ENCODE data around the gene CEP63.
"Not testable (repeated sequence)": the region's sequence is repeated elsewhere in the genome, so short reads cannot be mapped to it uniquely, and the experiment has no call there.

CEP63 gene

GRCh38 chr3:134590766-134591165 lies 104.9 kb downstream of the CEP63 start:
- DNase-seq, result no peak

- DNase-seq, result no peak
Measured at GRCh38 chr3:134592806-134593205, 106.9 kb downstream of the CEP63 start.

- no peak for DNase-seq
Measured at GRCh38 chr3:134594331-134594741, 108.5 kb downstream of the CEP63 start.

GRCh38 chr3:134594986-134595385 lies 109.1 kb downstream of the CEP63 start:
- DNase-seq, result not testable (repeated sequence)

- DNase-seq, result no peak
Measured at GRCh38 chr3:134597390-134597970, 111.6 kb downstream of the CEP63 start.

- no peak for DNase-seq
Measured at GRCh38 chr3:134598763-134599545, 113.1 kb downstream of the CEP63 start.

GRCh38 chr3:134600206-134600605 lies 114.3 kb downstream of the CEP63 start:
- no peak for DNase-seq

- peak; percentile 62 to 79 for DNase-seq
Measured at GRCh38 chr3:134600685-134601463, 115.0 kb downstream of the CEP63 start.

GRCh38 chr3:134601539-134602439 lies 115.9 kb downstream of the CEP63 start:
- DNase-seq, result peak; percentile 32 to 81

GRCh38 chr3:134602440-134602814 lies 116.6 kb downstream of the CEP63 start:
- no peak for DNase-seq

GRCh38 chr3:134603480-134603879 lies 117.6 kb downstream of the CEP63 start:
- no peak for DNase-seq

GRCh38 chr3:134603956-134604355 lies 118.1 kb downstream of the CEP63 start:
- no peak for DNase-seq

GRCh38 chr3:134605556-134605955 lies 119.7 kb downstream of the CEP63 start:
- no peak for DNase-seq

- no peak for DNase-seq
Measured at GRCh38 chr3:134606033-134607025, 120.5 kb downstream of the CEP63 start.

- DNase-seq, result peak in 1 of 2 experiments; percentile 19
Measured at GRCh38 chr3:134607054-134608022, 121.5 kb downstream of the CEP63 start.

- DNase-seq, result no peak
Measured at GRCh38 chr3:134608023-134608770, 122.3 kb downstream of the CEP63 start.

- DNase-seq, result no peak
Measured at GRCh38 chr3:134608771-134609435, 123.0 kb downstream of the CEP63 start.

- DNase-seq, result no peak
Measured at GRCh38 chr3:134609821-134610431, 124.1 kb downstream of the CEP63 start.
